ENCODE data around the gene PDE11A.
A peak's percentile ranks its signal among the peaks of the same experiment; 100 is the strongest.

The PDE11A gene

GRCh38 chr2:177675825-177676224 is 396.8 kb downstream of the PDE11A start:
- no peak for TF ChIP-seq ZC3H10 (CRISPR knock-in tag; IDR thresholded peaks at IDR 0.05)
- TF ChIP-seq ESRRG (CRISPR knock-in tag; IDR thresholded peaks at IDR 0.05), result no peak
- TF ChIP-seq SNAI2 (CRISPR knock-in tag; IDR thresholded peaks at IDR 0.05), result no peak
- no peak for ATAC-seq

GRCh38 chr2:177675350-177675821 is 397.2 kb downstream of the PDE11A start:
- TF ChIP-seq ZNF8 (CRISPR knock-in tag; IDR thresholded peaks at IDR 0.05), result no peak
- TF ChIP-seq TSHZ2 (CRISPR knock-in tag; IDR thresholded peaks at IDR 0.05), result no peak
- TF ChIP-seq ZFP30 (CRISPR knock-in tag; IDR thresholded peaks at IDR 0.05), result no peak
- TF ChIP-seq RARB (CRISPR knock-in tag; IDR thresholded peaks at IDR 0.05), result no peak
- TF ChIP-seq PATZ1 (CRISPR knock-in tag; IDR thresholded peaks at IDR 0.05; ENCODE audit: borderline replicate concordance), result no peak
- TF ChIP-seq CSDC2 (CRISPR knock-in tag; IDR thresholded peaks at IDR 0.05), result no peak
- no peak for TF ChIP-seq CREB5 (CRISPR knock-in tag; IDR thresholded peaks at IDR 0.05; ENCODE audit: low read depth)
- no peak for TF ChIP-seq TOX (CRISPR knock-in tag; IDR thresholded peaks at IDR 0.05; ENCODE audit: borderline replicate concordance)
- no peak for TF ChIP-seq ISL1 (CRISPR knock-in tag; IDR thresholded peaks at IDR 0.05)
- no peak for TF ChIP-seq ARNTL (CRISPR knock-in tag; IDR thresholded peaks at IDR 0.05; ENCODE audit: borderline replicate concordance, low read depth)
- no peak for TF ChIP-seq PPARA (CRISPR knock-in tag; IDR thresholded peaks at IDR 0.05; ENCODE audit: borderline replicate concordance)
- no peak for ATAC-seq

- peak; percentile 35; the same call in 1 of the 3 replicates for ATAC-seq
- TF ChIP-seq OSR1 (CRISPR knock-in tag; IDR thresholded peaks at IDR 0.05), result no peak
- no peak for TF ChIP-seq ZC3H10 (CRISPR knock-in tag; IDR thresholded peaks at IDR 0.05)
- TF ChIP-seq RARB (CRISPR knock-in tag; IDR thresholded peaks at IDR 0.05), result no peak
- TF ChIP-seq ESRRG (CRISPR knock-in tag; IDR thresholded peaks at IDR 0.05), result no peak
Measured at GRCh38 chr2:177673602-177674595, 398.7 kb downstream of the PDE11A start.

- no peak for ATAC-seq
- TF ChIP-seq CSDC2 (CRISPR knock-in tag; IDR thresholded peaks at IDR 0.05) (no peak), ZC3H10 (CRISPR knock-in tag; IDR thresholded peaks at IDR 0.05) (no peak), ESRRG (CRISPR knock-in tag; IDR thresholded peaks at IDR 0.05) (no peak), BACH2 (CRISPR knock-in tag; IDR thresholded peaks at IDR 0.05; ENCODE audit: borderline replicate concordance) (no peak), ISL1 (CRISPR knock-in tag; IDR thresholded peaks at IDR 0.05) (no peak), ZNF565 (CRISPR knock-in tag; conservative IDR thresholded peaks at IDR 0.05; ENCODE audit: low read depth) (no peak), CREB5 (CRISPR knock-in tag; IDR thresholded peaks at IDR 0.05; ENCODE audit: low read depth) (no peak), TSHZ2 (CRISPR knock-in tag; IDR thresholded peaks at IDR 0.05) (no peak), CSRNP3 (CRISPR knock-in tag; IDR thresholded peaks at IDR 0.05) (no peak), ZFP30 (CRISPR knock-in tag; IDR thresholded peaks at IDR 0.05) (no peak), POU6F1 (CRISPR knock-in tag; IDR thresholded peaks at IDR 0.05; ENCODE audit: borderline replicate concordance, low read depth) (no peak)
Measured at GRCh38 chr2:177671662-177672061, 400.9 kb downstream of the PDE11A start.
